Activated naive CD4-positive, alpha-beta T cell treated with anti-CD3 and anti-CD28 coated beads, Interleukin-2, amount 10 ng/mL, durations not matched to agents 7 days and 5 days (primary cell): Measurements from ENCODE around the gene DRC7.

Source experiments
- CTCF ChIA-PET: fragments of 350-600 bp; sonication (Branson Sonifier 250); formaldehyde crosslinking; loops from one replicate; lab custom pipeline; 2021; ENCODE audit warnings: antibody characterized with exemption; lab: Charles Lee
- DNase-seq: peaks from one replicate; pipeline ENCODE4 v3.0.0-alpha.2; 2020
- H3K27ac Mint-ChIP-seq: one replicate; pipeline ENCODE4 v1.8.0; 2021; ENCODE audit warnings: mild to moderate bottlenecking, moderate library complexity, mixed read lengths
- H3K27me3 Mint-ChIP-seq: one replicate; pipeline ENCODE4 v1.8.0; 2021; ENCODE audit warnings: mild to moderate bottlenecking, mixed read lengths
- H3K36me3 Mint-ChIP-seq: one replicate; pipeline ENCODE4 v1.8.0; 2021; ENCODE audit warnings: mixed read lengths
- H3K4me1 Mint-ChIP-seq: one replicate; pipeline ENCODE4 v1.8.0; 2021; ENCODE audit warnings: mixed read lengths
- H3K4me3 Mint-ChIP-seq: one replicate; pipeline ENCODE4 v1.8.0; 2021; ENCODE audit warnings: mild to moderate bottlenecking, moderate library complexity, mixed read lengths
- H3K9me3 Mint-ChIP-seq: one replicate; pipeline ENCODE4 v1.8.0; 2021; ENCODE audit warnings: mixed read lengths

Gene DRC7

GRCh38 chr16:57759131-57759530, 64.5 kb downstream of the DRC7 start:
- no peaks in the 10 kb centered on the region for H3K27me3 Mint-ChIP-seq
- no peaks in the 10 kb centered on the region for H3K4me1 Mint-ChIP-seq
- CTCF ChIA-PET, result no interaction called here
- no peak overlapping the region for H3K27ac Mint-ChIP-seq
- no peak overlapping the region for H3K4me3 Mint-ChIP-seq
- DNase-seq, result no peak
- no peaks in the 10 kb centered on the region for H3K36me3 Mint-ChIP-seq
- no peaks in the 10 kb centered on the region for H3K9me3 Mint-ChIP-seq

DNA sequence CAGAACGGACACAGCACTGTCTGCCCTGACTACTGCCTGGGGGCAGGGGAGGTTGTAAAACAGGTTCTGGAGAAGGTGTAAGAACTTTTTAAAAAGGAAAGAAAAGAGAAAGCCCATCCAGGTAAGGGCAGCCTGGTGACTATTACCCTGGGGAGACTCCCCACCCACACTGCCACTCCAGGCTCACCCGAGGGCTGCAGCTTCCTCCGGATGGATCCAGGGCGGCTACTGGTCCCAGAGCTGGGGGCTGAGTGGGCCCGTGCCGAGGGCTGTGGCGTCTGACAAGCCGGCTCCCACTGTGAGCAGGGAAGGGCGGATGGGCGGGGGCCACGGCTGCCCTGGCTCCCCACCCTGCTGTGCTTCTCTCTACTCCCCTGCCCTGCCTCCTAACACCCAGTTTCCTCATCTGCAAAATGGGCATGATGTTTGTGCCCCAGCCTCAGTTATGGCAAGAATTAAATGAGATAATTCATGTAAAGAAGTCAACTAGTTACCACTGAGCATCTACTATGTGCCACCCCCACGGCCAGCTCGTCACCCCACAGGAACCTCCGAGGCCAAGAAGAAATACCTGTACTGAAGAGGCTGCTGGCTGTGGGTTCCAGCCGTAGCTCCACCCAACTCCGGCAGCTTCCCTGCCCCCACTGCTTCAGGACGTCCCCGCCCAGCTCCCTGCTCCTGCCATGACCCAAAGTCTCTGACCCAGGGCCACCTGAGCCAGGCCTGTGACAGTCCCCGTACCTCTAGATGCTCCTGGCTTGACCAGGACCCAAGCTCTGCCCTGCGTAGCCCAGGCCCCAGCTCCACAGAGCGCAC, 65.1 kb downstream of the DRC7 start:
- H3K4me1 Mint-ChIP-seq, result no peaks in the 10 kb centered on the region
- H3K27ac Mint-ChIP-seq, result no peak overlapping the region
- no peaks in the 10 kb centered on the region for H3K27me3 Mint-ChIP-seq
- no peaks in the 10 kb centered on the region for H3K36me3 Mint-ChIP-seq
- no peaks in the 10 kb centered on the region for H3K9me3 Mint-ChIP-seq
- no peak overlapping the region for H3K4me3 Mint-ChIP-seq
- no peak for DNase-seq
- CTCF ChIA-PET, result interaction anchor here (0.7 kb wide), 1 partner anchor 272 kb away, joined by 3 read pairs; no protein-coding TSS in a partner anchor

- no peaks in the 10 kb centered on the region for H3K9me3 Mint-ChIP-seq
- no peak overlapping the region for H3K27ac Mint-ChIP-seq
- H3K36me3 Mint-ChIP-seq, result no peaks in the 10 kb centered on the region
- no peaks in the 10 kb centered on the region for H3K4me1 Mint-ChIP-seq
- H3K4me3 Mint-ChIP-seq, result no peak overlapping the region
- no peaks in the 10 kb centered on the region for H3K27me3 Mint-ChIP-seq
- CTCF ChIA-PET, result interaction anchor here (0.7 kb wide), 1 partner anchor 272 kb away, joined by 3 read pairs; no protein-coding TSS in a partner anchor
- DNase-seq, result no peak
Measured at GRCh38 chr16:57760357-57761160, 66.0 kb downstream of the DRC7 start.

- no peaks in the 10 kb centered on the region for H3K27me3 Mint-ChIP-seq
- no peaks in the 10 kb centered on the region for H3K4me1 Mint-ChIP-seq
- H3K36me3 Mint-ChIP-seq, result no peaks in the 10 kb centered on the region
- H3K27ac Mint-ChIP-seq, result no peak overlapping the region
- DNase-seq, result no peak
- H3K4me3 Mint-ChIP-seq, result no peak overlapping the region
- H3K9me3 Mint-ChIP-seq, result no peaks in the 10 kb centered on the region
- CTCF ChIA-PET, result no interaction called here
Measured at GRCh38 chr16:57761301-57761700, 66.7 kb downstream of the DRC7 start.

DNA sequence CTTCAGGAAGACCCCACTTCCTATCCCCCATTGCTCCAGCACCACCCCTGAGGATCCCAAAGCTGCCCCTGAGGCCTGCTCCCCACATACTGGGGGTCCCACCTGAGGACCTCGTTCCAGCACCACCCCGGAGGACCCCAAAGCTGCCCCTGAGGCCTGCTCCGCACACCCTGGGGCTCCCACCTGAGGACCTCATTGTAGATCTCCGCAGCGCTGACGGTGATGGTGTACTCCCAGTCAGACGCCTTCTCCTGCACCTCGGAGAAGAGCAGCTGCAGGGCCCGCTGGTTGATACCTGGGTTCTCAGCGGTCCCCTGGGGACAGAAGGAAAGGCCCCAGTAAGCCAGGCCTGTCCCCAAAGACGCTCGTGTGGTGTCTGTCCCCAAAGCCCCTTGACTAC, 67.4 kb downstream of the DRC7 start:
- H3K4me1 Mint-ChIP-seq, result no peaks in the 10 kb centered on the region
- no peak overlapping the region for H3K27ac Mint-ChIP-seq
- H3K9me3 Mint-ChIP-seq, result no peaks in the 10 kb centered on the region
- CTCF ChIA-PET, result no interaction called here
- DNase-seq, result no peak
- H3K36me3 Mint-ChIP-seq, result no peaks in the 10 kb centered on the region
- H3K27me3 Mint-ChIP-seq, result peaks cover 2% of the 10 kb centered on the region
- no peak overlapping the region for H3K4me3 Mint-ChIP-seq

GRCh38 chr16:57762365-57763040, 67.9 kb downstream of the DRC7 start:
- Mint-ChIP-seq H3K9me3 (no peaks in the 10 kb centered on the region), H3K4me3 (no peak overlapping the region), H3K27ac (peak overlapping the region; percentile 47), H3K4me1 (no peaks in the 10 kb centered on the region), H3K36me3 (no peaks in the 10 kb centered on the region), H3K27me3 (peaks cover 6% of the 10 kb centered on the region)
- CTCF ChIA-PET, result no interaction called here
- DNase-seq, result no peak

DNA sequence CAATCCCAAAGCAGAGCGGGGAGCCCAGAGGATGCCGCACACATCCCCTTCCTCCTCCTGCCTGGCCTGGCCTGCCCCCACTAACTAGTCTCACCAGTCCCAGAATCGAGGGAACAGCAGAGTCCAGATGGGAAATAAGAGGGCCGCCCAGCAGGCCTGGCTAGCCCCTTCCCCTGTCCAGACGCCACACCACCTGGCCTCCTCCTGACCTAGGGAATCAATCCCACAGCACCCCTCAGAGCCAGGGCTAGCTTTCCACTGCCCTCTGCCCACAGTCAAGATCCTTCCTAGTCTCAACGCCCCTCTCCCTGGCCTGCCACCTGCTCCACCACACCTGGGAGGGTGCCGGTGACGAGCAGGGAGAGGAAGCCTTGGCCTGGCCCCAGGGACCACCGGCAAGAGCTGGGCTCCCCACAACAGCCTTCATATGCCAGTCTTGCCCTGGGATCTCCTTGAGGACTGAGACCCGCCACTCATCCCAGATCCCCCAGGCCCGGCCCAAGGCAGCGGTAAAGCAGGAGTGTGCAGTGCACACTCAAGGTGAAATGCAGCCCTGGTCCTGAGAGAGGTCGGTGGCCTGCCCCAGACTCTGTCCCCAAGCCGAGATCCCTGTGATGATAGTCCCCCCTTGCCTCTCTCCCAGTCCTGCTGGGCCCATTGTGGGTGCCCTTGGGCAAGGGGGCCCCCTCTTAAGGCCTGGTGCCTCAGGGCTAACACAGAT, 68.8 kb downstream of the DRC7 start:
- Mint-ChIP-seq H3K27me3 (peaks cover 6% of the 10 kb centered on the region), H3K9me3 (no peaks in the 10 kb centered on the region), H3K4me3 (no peak overlapping the region), H3K27ac (no peak overlapping the region), H3K36me3 (no peaks in the 10 kb centered on the region), H3K4me1 (no peaks in the 10 kb centered on the region)
- no peak for DNase-seq
- CTCF ChIA-PET, result no interaction called here

DNA sequence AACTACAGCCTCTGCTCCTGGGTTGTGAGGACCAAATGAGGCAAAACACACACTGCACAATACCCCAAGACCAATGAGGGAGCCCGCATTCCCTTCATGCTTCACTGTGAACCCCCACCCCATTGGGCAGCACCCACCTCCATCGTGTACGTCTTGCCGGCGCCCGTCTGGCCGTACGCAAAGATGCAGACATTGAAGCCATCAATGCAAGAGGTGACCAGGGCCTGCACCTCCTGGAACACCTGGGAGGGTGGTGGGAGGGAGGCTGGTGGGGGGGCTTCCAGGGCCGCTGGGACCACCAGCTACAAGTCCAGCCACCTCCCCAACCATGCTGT, 69.4 kb downstream of the DRC7 start:
- Mint-ChIP-seq H3K27ac (no peak overlapping the region), H3K27me3 (peaks cover 6% of the 10 kb centered on the region)
- CTCF ChIA-PET, result no interaction called here

GRCh38 chr16:57764341-57765159, 69.9 kb downstream of the DRC7 start:
- Mint-ChIP-seq H3K27ac (no peak overlapping the region), H3K4me3 (no peak overlapping the region), H3K4me1 (no peaks in the 10 kb centered on the region), H3K27me3 (peaks cover 6% of the 10 kb centered on the region), H3K9me3 (no peaks in the 10 kb centered on the region), H3K36me3 (no peaks in the 10 kb centered on the region)
- CTCF ChIA-PET, result no interaction called here
- peak; percentile 41 for DNase-seq

More for the DNA sequence above, 69.4 kb downstream of the DRC7 start:
- DNase-seq, result no peak
- no peaks in the 10 kb centered on the region for H3K9me3 Mint-ChIP-seq
- no peaks in the 10 kb centered on the region for H3K4me1 Mint-ChIP-seq
- H3K36me3 Mint-ChIP-seq, result no peaks in the 10 kb centered on the region
- no peak overlapping the region for H3K4me3 Mint-ChIP-seq

- no peaks in the 10 kb centered on the region for H3K4me1 Mint-ChIP-seq
- no peaks in the 10 kb centered on the region for H3K9me3 Mint-ChIP-seq
- peaks cover 6% of the 10 kb centered on the region for H3K27me3 Mint-ChIP-seq
- no peaks in the 10 kb centered on the region for H3K36me3 Mint-ChIP-seq
- CTCF ChIA-PET, result no interaction called here
- no peak for DNase-seq
- H3K27ac Mint-ChIP-seq, result no peak overlapping the region
- no peak overlapping the region for H3K4me3 Mint-ChIP-seq
Measured at GRCh38 chr16:57765160-57765728, 70.6 kb downstream of the DRC7 start.

GRCh38 chr16:57766714-57767348, 72.2 kb downstream of the DRC7 start:
- no peaks in the 10 kb centered on the region for H3K36me3 Mint-ChIP-seq

GRCh38 chr16:57769541-57770145, 75.0 kb downstream of the DRC7 start:
- H3K27ac Mint-ChIP-seq, result no peak overlapping the region
- H3K9me3 Mint-ChIP-seq, result no peaks in the 10 kb centered on the region
- no peaks in the 10 kb centered on the region for H3K4me1 Mint-ChIP-seq
- H3K27me3 Mint-ChIP-seq, result peaks cover 6% of the 10 kb centered on the region
- DNase-seq, result no peak
- H3K36me3 Mint-ChIP-seq, result no peaks in the 10 kb centered on the region
- H3K4me3 Mint-ChIP-seq, result no peak overlapping the region
- CTCF ChIA-PET, result interaction anchor here (1.3 kb wide), 1 partner anchor 12 kb away, joined by 3 read pairs; no protein-coding TSS in a partner anchor

More at GRCh38 chr16:57766714-57767348, 72.2 kb downstream of the DRC7 start:
- DNase-seq, result no peak
- CTCF ChIA-PET, result interaction anchor here (0.6 to 1.1 kb wide), 2 partner anchors 9 to 156 kb away, joined by 3 read pairs; no protein-coding TSS in a partner anchor
- no peaks in the 10 kb centered on the region for H3K4me1 Mint-ChIP-seq
- no peak overlapping the region for H3K27ac Mint-ChIP-seq
- peaks cover 6% of the 10 kb centered on the region for H3K27me3 Mint-ChIP-seq
- no peaks in the 10 kb centered on the region for H3K9me3 Mint-ChIP-seq
- H3K4me3 Mint-ChIP-seq, result no peak overlapping the region
